ENCODE results near the gene SMARCB1.

SMARCB1 gene

DNA sequence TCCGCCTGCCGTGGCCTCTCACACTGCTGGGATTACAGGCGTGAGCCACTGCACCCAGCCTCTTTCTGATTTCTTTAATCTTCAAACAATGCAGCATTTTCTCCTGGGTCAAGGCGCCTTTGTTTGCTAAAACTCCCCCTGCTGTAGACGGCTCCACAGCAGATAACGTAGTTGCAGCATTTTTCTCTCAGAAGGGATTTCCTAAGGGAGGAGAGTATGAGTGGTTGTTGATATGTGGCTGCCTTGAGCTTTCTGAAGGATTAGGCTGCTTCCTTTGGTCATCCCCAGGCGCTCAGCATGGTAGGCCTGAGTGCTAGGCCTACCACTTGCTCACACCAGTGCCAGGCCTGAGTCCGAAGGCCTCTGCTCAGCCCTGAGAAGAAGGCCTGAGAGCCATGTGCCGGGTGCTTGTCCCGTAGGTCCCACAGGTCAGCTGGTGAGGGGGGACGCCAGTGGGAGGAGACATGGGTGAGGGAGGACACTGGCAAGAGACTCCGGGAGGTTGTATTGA lies 18.1 kb downstream of the SMARCB1 start:
- DNase-seq, result no peak

DNA sequence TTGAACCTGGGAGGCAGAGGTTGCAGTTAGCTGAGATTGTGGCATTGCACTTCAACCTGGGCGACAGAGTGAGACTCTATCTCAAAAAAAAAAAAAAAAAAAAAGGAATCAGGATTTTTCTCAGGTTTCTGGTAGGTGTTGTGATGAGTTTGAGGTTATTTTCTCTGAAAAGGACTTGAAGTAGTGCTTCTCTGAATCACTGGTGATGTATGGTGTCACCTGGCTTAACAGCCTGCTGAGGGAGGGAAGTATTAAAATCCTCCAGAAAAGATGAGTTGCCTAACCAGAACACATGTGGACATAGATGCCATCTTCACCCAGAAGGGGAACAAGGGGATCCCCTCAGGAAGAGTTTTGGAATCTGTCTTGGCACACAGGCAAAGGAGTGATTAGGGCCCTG lies 20.1 kb downstream of the SMARCB1 start:
- DNase-seq, result no peak

DNA sequence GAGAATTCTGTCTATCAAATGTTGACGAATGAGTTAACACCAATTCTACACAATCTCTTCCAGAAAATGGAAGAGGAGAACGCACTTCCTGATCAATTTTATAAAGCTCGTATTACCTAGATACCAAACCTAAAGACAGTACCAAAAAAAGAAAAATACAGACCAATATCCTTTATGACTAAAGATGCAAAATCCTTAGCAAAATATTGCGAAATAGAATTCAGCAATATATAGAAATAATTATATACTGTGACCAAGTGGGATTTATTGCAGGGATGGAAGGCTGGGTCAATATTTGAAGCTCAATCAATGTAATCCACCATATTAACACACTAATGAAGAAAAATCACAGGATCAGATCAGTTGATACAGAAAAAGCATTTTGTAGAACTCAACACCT lies 25.6 kb downstream of the SMARCB1 start:
- DNase-seq, result no peak

DNA sequence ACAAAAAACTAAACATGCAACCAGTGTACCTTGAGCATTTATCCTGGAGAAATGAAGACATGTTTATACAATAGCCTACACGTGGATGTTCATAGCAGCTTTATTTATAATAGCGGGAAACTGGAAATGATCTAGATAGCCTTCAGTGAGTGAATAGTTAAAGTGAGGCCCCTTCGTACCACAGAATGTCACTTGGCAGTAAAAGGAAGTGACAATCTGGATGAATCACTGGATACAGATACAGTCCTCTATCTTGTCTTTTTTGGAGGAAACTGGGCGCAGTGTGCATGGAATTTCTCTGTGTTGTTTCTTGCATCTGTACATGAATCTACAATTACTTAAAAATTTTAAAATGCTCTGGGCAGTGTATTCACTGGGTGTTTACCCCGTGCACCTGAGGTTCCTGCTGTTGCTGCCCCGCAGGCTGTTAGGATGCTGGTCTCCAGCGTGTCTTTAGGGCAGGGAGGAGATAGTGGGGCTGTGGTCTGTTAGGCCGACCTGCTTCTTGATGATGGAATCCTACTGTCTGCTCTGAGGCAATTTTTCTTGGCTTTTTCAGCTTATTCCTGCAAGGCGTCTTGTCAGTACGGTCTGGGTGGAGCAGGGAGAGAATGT lies 28.9 kb downstream of the SMARCB1 start:
- DNase-seq, result no peak

DNA sequence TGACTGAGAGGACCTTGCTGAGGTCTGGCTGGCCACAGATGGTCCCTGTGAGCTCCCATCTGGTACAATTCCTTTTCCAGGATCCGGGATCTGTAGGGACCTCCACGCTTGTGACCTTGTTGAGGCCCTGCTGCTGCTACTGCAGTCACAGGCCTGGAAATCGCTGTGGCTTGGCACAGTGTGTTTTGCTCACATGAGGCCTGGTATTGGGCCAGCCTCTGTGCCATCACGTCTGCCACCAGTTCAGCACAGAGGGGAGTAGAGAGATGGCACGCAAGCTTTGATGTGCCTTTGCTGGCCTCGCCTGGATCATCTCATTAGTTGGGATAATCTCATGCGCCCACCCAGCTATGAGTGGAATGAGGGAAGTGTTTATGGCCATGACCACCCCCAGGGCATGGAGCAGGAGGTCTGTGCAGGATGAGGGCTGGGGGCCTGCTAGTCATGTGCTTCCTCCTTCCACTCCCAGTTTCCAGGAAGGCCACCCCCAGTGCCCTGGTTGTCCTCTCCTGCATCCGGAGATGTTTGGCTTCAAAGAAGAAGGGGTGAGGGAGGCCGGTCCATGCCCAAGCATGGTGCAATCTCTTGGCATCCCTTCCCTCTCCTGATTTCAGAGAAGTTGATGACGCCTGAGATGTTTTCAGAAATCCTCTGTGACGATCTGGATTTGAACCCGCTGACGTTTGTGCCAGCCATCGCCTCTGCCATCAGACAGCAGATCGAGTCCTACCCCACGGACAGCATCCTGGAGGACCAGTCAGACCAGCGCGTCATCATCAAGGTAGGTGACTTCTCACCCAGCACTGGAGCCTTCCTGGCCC lies 29.6 kb downstream of the SMARCB1 start:
- no peak for DNase-seq

DNA sequence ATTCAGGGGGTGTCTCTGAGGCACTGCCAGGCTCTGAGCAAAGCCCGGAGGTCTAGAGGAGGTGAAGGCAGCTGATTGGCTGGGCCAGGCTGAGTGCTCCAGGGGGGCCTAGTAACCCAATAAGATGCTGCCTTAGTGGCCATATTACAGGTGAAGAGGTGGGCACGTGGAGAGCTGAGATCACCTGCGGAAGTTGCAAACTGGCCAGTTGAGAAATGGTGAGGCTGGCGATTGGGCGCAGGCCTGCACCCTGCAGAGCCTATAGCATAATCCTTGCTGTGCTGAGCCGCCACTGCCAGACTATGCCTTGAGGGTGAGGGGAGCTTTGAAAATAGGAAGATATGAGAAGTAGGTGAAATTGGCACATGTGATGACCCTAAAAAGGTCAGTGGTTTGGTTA lies 30.4 kb downstream of the SMARCB1 start:
- no peak for DNase-seq

DNA sequence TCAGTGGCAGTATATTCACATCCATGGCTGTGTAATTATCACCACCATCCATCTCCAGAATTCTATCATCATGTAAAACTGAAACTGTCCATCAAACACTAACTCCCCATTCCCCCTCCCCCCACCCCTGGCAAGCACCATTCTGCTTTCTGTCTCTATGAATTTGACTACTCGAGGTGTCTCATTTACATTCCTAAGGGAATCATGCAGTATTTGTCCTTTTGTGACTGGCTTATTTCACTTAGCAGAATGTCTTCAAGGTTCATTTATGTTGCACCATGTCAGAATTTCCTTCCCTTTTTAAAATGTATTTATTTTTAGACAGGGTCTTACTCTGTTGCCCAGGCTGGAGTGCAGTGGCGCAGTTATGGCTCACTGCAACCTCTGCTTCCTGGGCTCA lies 31.8 kb downstream of the SMARCB1 start:
- DNase-seq, result no peak

DNA sequence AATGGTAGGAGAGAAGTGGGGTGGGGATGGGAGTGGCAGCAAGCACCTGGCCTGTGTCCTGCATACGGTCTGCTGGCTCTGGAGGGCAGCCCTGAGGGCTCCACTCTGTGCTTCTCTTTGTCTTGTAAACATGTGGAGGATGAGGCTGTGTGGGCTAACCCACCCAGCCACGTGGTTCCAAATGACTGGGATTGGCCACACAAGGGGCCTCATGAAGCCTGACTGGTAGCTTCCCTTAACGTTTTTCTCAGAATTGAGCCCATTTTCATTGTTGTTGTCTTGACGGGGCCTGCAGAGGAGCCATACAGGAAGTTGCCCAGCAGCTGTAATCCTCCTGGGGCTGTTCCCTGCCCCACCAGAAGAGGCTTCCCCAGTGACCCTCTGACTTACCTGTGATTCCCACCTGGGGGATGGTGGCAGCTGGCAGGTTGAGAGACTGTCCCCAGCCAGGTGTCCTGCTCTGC lies 34.0 kb downstream of the SMARCB1 start:
- DNase-seq, result no peak

DNA sequence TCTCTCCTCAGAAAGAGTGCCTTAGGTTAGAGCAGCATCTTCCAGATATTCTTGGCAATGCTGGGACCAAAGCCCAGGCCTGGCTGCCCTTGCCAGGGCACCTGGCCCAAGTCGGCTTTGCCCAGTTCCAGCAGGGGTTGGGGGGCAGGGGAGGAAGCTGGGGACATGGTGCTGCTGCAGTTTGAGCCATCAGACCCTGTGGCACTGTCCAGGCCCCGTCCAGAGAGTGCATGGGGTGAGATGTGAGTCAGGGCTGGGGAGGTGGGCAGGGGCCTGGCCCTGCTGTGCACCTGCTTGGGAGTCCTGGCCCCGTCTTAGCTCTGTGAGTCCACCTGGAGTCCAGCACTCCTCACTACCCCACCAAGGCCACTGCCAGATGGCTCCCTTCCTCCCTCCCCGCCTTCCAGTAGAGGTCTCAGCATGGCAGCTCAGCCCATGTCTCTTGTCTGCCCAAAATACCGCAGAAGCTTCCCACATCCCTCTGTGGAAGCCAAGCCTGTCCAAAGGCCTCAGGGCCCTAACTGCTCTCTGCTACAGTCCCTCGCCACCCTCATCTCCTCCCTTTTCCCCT lies 35.4 kb downstream of the SMARCB1 start:
- DNase-seq, result no peak

DNA sequence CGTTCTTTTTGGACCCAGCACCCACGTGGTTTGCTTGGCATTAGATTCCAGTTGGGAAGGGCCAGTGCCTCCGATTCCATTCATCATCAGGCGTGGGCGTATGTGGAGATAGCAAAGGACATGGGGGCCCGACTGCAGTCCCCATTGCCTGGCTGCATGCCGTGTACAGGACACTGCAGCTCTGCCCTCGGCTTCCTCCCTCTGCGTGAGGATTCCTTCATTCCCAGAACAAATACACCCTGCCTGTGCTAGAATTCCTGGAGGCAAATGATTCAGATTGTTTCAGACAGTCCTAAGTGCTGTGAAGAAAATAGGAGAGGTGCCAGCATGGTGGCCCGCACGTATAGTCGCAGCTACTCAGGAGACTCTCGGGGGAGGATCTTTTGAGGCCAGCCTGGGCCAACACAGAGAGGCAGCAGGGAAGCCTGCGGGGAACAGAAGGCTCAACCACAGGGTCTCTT lies 36.6 kb downstream of the SMARCB1 start:
- DNase-seq, result no peak

DNA sequence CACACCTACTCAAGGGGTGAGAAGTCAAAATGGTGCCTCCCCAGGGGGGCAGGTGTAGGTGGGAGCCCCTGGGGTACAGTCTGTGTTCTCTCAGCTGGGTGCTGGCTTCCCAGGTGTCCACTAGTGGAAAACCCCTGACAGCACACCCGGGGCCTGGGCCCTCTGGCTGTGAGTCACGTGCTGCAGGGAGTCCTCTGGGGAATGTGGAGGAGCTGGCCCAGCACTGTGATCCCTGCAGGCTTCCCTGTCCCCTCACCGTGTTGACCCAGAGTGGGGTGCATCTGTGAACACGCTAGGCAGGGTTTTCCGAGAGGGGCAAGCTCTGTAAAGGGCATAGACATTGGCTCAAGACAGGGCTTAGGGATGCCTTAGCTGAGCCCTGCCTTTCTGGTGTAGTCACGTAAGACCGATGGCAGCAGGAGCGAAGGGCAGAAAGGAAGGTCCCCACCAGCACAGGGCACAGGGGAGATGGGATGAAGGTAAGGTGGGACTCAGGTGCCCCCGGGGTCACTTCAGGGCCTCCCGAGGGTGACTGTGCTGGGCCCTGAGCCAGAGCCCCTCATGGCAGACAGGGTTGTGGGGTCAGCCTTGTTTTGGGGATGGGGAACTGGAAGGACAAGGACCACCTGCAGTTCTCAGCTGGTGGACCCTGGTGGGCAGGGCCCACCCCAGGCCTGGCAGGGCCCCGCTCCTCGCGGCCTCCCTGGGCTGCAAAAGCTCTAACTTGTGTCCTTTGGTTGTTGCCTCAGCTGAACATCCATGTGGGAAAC lies 37.9 kb downstream of the SMARCB1 start:
- no peak for DNase-seq

DNA sequence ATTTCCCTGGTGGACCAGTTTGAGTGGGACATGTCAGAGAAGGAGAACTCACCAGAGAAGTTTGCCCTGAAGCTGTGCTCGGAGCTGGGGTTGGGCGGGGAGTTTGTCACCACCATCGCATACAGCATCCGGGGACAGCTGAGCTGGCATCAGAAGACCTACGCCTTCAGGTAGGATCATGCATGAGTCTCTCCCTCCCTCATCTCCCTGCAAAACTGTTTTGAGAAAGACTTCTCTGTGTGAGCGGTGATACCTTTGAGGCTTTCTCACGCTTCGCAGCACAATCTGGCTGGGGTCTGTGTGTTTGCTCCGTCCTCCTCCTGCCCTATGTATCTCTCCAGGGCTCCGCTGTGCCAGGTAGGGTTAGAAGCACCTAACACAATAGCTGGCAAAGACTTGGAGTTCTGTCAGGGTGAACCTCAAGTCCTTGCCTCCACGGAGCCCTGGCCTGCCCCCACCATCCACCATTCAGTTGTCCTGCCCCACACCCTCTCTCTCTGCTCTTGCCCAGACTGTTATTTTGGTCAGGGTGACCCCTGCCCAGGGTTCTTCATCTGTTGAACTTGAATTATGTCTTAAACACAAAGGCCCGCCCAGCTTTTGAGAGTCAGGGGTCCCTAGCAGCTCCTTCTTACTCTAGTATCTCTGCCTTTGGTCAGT lies 38.6 kb downstream of the SMARCB1 start:
- DNase-seq, result no peak

DNA sequence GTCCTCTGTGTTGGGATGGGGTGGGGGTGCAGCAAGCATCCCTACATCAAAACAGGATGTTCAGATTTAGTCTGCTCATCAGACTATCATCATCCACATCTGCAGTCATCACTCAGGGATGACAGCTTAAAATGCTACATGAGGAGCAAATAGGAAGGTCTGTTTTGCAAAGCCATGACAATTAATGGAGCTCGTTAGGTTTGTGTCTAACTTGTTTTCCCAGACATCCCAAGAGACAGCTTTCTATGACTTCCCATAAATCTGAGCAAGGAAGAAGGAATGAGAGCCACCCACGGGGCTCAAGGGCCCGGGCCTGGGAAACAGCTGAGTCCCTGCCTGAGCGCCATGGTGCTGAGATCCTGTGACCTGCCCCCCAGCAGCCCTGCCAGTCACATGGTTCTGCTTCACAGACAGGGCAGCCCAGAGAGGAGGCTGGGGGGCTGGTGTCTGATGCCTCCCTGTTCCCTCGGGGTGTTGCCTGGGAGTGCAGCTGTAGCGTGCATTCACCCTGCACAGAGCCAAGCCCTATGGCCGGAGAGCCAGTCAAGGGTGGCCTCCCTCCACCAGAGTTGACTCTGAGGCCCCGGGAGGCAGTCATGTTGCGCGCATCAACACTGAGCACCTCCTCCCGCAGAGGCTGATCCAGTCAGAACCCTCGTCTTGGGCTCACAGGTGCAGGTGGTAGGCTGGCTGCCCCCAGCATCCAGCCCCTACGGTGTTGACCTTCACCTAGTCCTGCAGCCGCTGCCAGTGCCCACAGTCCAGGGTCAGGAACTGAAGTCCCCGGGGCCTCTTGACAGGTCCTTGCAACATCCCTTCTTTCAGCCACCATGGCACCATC lies 40.0 kb downstream of the SMARCB1 start:
- DNase-seq, result no peak

DNA sequence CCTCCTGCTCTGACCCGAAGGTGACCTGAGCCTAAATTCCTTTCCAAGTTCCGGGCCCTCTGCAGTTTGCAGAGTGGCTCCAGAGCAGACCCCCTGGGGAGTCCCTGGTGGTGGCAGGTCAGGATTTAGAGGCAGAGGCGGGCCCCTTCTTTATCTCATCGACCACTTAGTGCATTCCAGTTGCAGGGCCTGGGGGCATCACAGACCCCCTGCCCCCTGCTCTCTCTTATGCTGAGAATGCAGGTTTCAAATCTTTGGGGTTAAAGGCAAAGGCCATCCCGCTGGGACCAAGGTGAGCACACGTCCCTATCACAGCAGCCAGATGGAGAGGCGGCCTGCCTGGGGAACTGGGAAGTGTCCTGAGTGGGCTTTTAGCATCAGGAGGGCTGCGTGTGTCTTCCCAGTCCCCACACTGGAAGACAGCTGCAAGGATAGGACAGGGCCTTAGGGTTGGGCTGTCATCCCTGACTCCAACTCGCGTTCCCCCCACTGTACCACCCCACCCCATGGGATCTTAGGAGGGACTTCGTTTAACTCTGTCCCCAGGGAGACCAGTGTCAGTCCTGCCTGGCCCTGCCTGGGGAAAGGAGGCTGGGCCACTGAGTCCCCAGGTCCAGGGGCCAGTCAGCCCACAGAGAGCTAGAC lies 40.7 kb downstream of the SMARCB1 start:
- no peak for DNase-seq

DNA sequence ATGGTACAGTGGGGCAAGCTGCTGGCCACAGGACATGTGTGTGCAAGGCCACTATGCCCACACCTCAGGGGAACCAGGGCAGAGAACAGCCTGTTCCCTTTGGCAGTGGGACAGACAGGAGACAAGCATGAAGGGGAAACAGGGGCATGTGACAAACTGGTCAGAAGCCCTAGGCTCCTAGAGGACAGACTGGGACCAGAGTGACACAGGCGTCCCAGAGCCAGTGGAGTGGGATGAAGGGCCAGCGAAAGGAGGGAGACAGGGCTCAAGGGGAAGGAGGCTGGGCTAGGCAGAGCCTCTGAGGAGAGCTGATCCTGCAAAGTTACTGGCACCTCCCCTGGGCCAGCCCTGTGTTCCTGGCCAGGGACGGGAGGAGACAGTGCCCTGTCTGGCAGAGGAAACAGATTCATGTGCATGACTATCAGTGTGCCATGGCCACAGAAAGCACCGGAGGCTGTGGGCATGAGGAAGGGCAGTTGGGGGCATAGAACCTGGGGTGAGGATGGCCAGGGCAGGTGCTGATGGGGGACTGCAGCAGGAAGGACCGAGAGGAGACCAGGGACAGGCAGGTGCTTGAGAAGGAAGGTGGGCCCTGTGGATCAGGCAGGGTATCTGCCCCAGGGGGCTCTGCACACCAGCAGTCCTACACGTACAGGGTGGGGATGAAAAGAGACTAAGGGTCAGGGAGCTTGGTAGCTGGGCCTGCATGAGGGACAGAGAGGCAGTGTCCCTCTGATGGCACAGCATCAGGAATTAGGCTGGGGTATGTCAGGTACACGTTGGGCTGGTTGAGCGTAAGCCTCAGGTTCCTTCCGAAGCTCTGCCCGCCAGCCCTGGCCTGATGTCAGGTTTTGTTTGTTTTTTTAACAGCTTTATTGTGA lies 42.3 kb downstream of the SMARCB1 start:
- no peak for DNase-seq

DNA sequence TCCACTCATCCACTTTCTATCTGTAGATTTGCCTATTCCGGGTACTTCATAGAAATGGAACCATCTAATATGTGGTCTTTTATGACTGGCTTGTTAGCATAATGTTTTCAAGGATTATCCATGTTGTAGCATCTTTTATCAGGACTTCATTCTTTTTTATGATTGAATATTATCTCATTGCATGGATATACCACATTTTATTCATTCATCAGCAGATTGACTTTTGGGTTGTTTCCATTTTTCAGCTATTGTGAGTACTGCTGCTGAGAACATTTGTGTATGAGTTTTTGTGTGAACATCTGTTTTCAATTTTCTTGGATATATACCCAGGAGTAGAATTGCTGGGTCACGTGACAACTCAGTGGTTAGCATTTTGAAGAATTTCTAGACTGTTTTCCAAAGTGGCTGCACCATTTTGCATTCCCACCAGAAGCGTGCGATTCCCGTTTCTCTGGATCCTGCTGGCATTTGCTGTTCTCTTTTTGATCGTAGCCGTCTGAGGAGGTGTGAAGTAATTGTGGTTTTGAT lies 43.1 kb downstream of the SMARCB1 start:
- DNase-seq, result no peak

DNA sequence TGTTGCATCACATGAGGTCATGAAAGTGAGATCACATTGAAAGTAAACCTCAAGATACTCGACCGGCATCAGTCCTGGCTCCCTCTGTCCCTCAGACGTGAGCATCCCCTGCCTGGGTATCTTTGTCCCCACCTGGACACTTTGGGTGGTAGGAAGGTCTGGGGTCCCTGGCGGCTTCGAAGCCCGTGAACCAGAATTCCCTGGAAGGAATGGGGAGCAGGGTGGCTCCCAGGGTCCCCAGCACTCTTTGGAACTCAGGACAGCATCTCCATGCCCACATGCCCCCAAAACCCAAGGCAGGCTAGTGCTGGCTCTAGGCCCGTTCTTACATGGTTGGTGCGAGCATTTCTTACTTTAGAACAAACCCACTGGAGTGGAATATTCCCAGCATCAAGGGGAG lies 44.5 kb downstream of the SMARCB1 start:
- no peak for DNase-seq

DNA sequence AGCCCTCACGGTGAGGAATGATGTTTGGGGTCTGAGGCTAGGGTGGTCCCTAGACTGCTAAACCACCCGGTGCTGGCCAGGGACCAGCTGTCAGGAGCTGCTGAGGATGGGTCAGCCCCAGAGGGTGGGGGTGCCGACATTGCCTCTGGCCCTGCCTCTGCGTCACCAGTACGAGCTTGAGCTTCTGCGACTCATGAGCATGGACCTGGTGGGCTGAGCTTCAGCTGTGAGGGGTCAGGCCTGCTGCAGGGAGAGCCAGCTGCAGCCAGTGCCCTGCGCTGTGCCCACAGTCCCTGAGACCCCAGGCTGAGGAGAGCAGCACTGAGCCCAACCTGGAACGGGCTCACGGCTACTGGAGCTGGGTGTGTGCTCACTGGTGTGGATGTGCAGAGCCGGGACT lies 45.0 kb downstream of the SMARCB1 start:
- no peak for DNase-seq

DNA sequence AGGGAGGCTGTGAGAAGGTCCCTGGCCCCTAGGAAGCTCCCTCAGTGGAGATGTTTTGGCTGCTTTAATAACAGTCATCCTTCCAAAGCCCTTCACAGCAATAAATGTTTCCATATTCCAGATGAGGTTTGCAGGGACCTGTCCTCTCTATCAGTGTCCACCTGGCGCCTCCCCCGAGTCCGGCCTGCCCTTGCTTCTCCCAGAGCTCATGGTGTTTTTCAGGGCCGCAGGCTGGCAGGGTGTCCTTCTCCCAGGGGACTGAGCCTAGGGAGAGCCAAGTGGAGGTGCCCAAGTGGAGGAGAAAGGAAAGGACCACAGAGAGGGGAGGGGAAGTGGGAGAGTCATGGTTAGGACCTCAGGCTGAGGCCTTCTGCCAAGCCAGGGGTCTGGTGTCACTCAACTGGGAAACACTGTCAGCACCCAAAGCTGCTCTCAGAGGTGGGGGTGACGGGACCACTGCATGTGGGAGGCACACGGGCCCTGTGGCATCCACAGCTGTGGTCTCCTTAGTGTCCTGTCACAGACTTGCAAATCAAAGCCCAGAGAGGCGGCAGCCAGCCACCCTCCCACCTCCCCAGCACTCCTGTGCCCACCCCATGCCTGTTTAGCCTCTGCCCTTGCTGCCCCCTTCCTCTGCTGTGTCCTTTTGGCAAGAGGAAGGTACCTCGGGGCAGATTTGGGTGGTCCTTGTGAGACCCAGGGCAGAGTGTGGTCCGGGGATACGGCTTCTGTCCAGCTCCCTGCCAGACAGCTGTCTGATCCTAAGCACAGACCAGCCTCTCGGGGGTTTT lies 45.7 kb downstream of the SMARCB1 start:
- DNase-seq, result no peak
